Measurements from ENCODE around the gene MEX3D. TPM values are rescaled to one million over a fixed set of nuclear protein-coding genes. Genes with fewer than 3 reads are reported as not detected.
A peak's percentile ranks its signal among the peaks of the same experiment; 100 is the strongest.
"Not testable (repeated sequence)": the region's sequence is repeated elsewhere in the genome, so short reads cannot be mapped to it uniquely, and the experiment has no call there.

The MEX3D gene
- total and polyA plus RNA-seq, 8 donors = 4.9 to 90.4 (median 10.8) TPM

GRCh38 chr19:1553415-1553814 is 14.7 kb downstream of the MEX3D start:
- no peak for TF ChIP-seq EP300 (IDR thresholded peaks at IDR 0.05)
- no peak for TF ChIP-seq POLR2AphosphoS5 (IDR thresholded peaks at IDR 0.05)
- TF ChIP-seq CTCF (IDR thresholded peaks at IDR 0.05) = no peak
- TF ChIP-seq POLR2A (IDR thresholded peaks at IDR 0.05) = no peak
- no peaks in the 10 kb centered on the region for H3K4me1 ChIP-seq
- no peaks in the 10 kb centered on the region for H3K9me3 ChIP-seq
- no peak overlapping the region for H3K4me3 ChIP-seq
- WGBS, 5 donors = 76 to 85% (median 83%) methylated on average over 10 of the region's 10 CpGs
- H3K27ac ChIP-seq = no peak overlapping the region
- DNase-seq = no peak
- H3K27me3 ChIP-seq = no peaks in the 10 kb centered on the region
- H3K36me3 ChIP-seq = peaks cover 4 to 25% (median 20%) of the 10 kb centered on the region in 4 donors
- intact Hi-C loops (cut with DNase I; ENCODE audit: low total_unique reads) = loop anchor here (10.0 kb wide), 1 partner anchor 271 kb away; no protein-coding TSS in a partner anchor

GRCh38 chr19:1551068-1552040 is 16.8 kb downstream of the MEX3D start:
- Histone ChIP-seq H3K27me3 (peaks cover 0 to 11% (median 5%) of the 10 kb centered on the region in 3 donors), H3K4me3 (no peak overlapping the region), H3K9me3 (no peaks in the 10 kb centered on the region), H3K4me1 (peaks cover 0 to 1% (median under 1%) of the 10 kb centered on the region in 4 donors), H3K27ac (no peak overlapping the region), H3K36me3 (peaks cover 4 to 17% (median 15%) of the 10 kb centered on the region in 4 donors)
- DNase-seq = no peak
- no peak for TF ChIP-seq POLR2AphosphoS5 (IDR thresholded peaks at IDR 0.05)
- TF ChIP-seq POLR2A (IDR thresholded peaks at IDR 0.05) = no peak
- no peak for TF ChIP-seq CTCF (IDR thresholded peaks at IDR 0.05)
- no peak for TF ChIP-seq EP300 (IDR thresholded peaks at IDR 0.05)
- 74 to 83% (median 80%) methylated on average over 17 of the region's 17 CpGs for WGBS, 5 donors
- intact Hi-C loops (cut with DNase I; ENCODE audit: low total_unique reads) = loop anchor here (10.0 kb wide), 1 partner anchor 273 kb away; no protein-coding TSS in a partner anchor

- TF ChIP-seq POLR2AphosphoS5 (IDR thresholded peaks at IDR 0.05) = no peak
- TF ChIP-seq EP300 (IDR thresholded peaks at IDR 0.05) = no peak
- no peak for TF ChIP-seq POLR2A (IDR thresholded peaks at IDR 0.05)
- no peak for TF ChIP-seq CTCF (IDR thresholded peaks at IDR 0.05)
- peaks cover 0 to 24% (median 22%) of the 10 kb centered on the region in 3 donors for H3K27me3 ChIP-seq
- no peaks in the 10 kb centered on the region for H3K9me3 ChIP-seq
- no peak for DNase-seq
- intact Hi-C loops (cut with DNase I; ENCODE audit: low total_unique reads) = loop anchor here (5.0 kb wide), 1 partner anchor 123 kb away; no protein-coding TSS in a partner anchor
- peaks cover 0 to 8% (median 5%) of the 10 kb centered on the region in 4 donors for H3K4me1 ChIP-seq
- H3K36me3 ChIP-seq = no peaks in the 10 kb centered on the region
- no peak overlapping the region for H3K4me3 ChIP-seq
- WGBS, 5 donors = 83 to 92% (median 86%) methylated on average over 4 of the region's 4 CpGs
- H3K27ac ChIP-seq = no peak overlapping the region
Measured at GRCh38 chr19:1549332-1549945, 18.7 kb downstream of the MEX3D start.

- H3K27ac ChIP-seq = peak overlapping the region in 1 of 5 donors; percentile 18
- H3K27me3 ChIP-seq = peaks cover 0 to 86% (median 20%) of the 10 kb centered on the region in 3 donors
- peak overlapping the region in 1 of 4 donors; percentile 6 for H3K4me3 ChIP-seq
- intact Hi-C loops (cut with DNase I; ENCODE audit: low total_unique reads) = no loop called here
- H3K4me1 ChIP-seq = peaks cover 0 to 12% (median 4%) of the 10 kb centered on the region in 4 donors
- no peaks in the 10 kb centered on the region for H3K9me3 ChIP-seq
- peak in 1 of 2 donors; percentile 69 for DNase-seq
- WGBS, 5 donors = 25 to 41% (median 32%) methylated on average over 17 of the region's 17 CpGs
- no peaks in the 10 kb centered on the region for H3K36me3 ChIP-seq
- no peak for TF ChIP-seq EP300 (IDR thresholded peaks at IDR 0.05)
- no peak for TF ChIP-seq POLR2AphosphoS5 (IDR thresholded peaks at IDR 0.05)
- no peak for TF ChIP-seq POLR2A (IDR thresholded peaks at IDR 0.05)
- no peak for TF ChIP-seq CTCF (IDR thresholded peaks at IDR 0.05)
Measured at GRCh38 chr19:1540365-1540925, 27.7 kb downstream of the MEX3D start.

- intact Hi-C loops (cut with DNase I; ENCODE audit: low total_unique reads); DNase-seq; H3K36me3 ChIP-seq; H3K9me3 ChIP-seq; H3K4me3 ChIP-seq; H3K27ac ChIP-seq: not testable (repeated sequence)
- Histone ChIP-seq H3K27me3 (peaks cover 0 to 86% (median 18%) of the 10 kb centered on the region in 3 donors), H3K4me1 (peaks cover 0 to 12% (median 4%) of the 10 kb centered on the region in 4 donors)
- WGBS, 5 donors = 84 to 91% (median 89%) methylated on average over 10 to 11 of the region's 11 CpGs
Measured at GRCh38 chr19:1539749-1540148, 28.4 kb downstream of the MEX3D start.

Data from stomach (tissue), 9 donors.